ENCODE data around the gene MPP2. TPM values are rescaled to one million over a fixed set of nuclear protein-coding genes. Genes with fewer than 3 reads are reported as not detected.

Gene MPP2
- total RNA-seq, 6 donors from 2014 or later: 0.20 to 2.0 (median 0.74) TPM; not detected in 1

DNA sequence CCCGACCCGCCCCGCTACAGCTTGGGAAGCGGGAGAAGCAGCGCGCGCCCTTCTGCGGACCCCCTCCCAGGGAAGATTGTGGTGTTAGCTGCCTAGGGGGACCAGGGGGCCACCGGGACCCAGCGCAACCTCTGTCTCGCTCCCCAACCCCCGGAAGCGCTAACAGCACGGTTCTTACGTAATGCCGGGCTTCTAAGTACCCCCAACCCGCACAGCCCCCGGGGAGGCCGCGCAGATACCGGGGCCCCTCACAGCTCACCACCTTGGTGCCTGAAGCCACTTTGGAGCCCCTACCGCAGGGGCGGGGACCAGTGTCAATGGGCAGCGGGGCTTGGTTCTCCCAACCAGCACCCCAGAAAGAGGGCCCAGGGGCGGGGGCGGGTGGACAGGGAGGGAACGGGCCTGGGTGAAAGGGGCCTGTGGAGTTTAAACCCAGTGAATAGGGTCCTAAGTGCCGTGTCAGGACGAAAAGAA is 348 bp downstream of the MPP2 start:
- H3K4me1 ChIP-seq: peaks cover 27 to 32% (median 28%) of the 10 kb centered on the region in 4 donors
- H3K36me3 ChIP-seq: no peaks in the 10 kb centered on the region
- DNase-seq (peak in 1 of 2 donors; percentile 72), ATAC-seq (ENCODE audit: low FRiP score in 2 of 2) (peak in 1 of 2 donors; percentile 8)
- H3K9me3 ChIP-seq: no peaks in the 10 kb centered on the region
- H3K27me3 ChIP-seq: peaks cover 0 to 29% (median 14%) of the 10 kb centered on the region in 4 donors
- H3K27ac ChIP-seq: peak overlapping the region; percentile 2 to 78 (median 61)
- 0 to 3% methylated on average over 1 to 19 of the region's 29 CpGs for WGBS, 2 donors
- no peak for TF ChIP-seq POLR2AphosphoS5 (IDR thresholded peaks at IDR 0.05)
- no peak for TF ChIP-seq POLR2A (IDR thresholded peaks at IDR 0.05)
- TF ChIP-seq, protein P1, sequence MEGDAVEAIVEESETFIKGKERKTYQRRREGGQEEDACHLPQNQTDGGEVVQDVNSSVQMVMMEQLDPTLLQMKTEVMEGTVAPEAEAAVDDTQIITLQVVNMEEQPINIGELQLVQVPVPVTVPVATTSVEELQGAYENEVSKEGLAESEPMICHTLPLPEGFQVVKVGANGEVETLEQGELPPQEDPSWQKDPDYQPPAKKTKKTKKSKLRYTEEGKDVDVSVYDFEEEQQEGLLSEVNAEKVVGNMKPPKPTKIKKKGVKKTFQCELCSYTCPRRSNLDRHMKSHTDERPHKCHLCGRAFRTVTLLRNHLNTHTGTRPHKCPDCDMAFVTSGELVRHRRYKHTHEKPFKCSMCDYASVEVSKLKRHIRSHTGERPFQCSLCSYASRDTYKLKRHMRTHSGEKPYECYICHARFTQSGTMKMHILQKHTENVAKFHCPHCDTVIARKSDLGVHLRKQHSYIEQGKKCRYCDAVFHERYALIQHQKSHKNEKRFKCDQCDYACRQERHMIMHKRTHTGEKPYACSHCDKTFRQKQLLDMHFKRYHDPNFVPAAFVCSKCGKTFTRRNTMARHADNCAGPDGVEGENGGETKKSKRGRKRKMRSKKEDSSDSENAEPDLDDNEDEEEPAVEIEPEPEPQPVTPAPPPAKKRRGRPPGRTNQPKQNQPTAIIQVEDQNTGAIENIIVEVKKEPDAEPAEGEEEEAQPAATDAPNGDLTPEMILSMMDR (IDR thresholded peaks at IDR 0.05): no peak
- no peak for TF ChIP-seq EP300 (IDR thresholded peaks at IDR 0.05)
- H3K4me3 ChIP-seq: peak overlapping the region; percentile 13 to 48 (median 44)

GRCh38 chr17:43905985-43906852 is 1.1 kb downstream of the MPP2 start:
- Histone ChIP-seq H3K4me1 (peaks cover 27 to 32% (median 28%) of the 10 kb centered on the region in 4 donors), H3K9me3 (no peaks in the 10 kb centered on the region), H3K4me3 (peak overlapping the region; percentile 13 to 48 (median 44)), H3K27me3 (peaks cover 0 to 29% (median 14%) of the 10 kb centered on the region in 4 donors), H3K36me3 (no peaks in the 10 kb centered on the region), H3K27ac (peak overlapping the region in 2 of 4 donors; percentile 64 to 78)
- ATAC-seq (ENCODE audit: low FRiP score in 2 of 2) (peak; percentile 42 to 81), DNase-seq (peak; percentile 33 to 79)
- TF ChIP-seq, protein P1 (IDR thresholded peaks at IDR 0.05): no peak
- TF ChIP-seq POLR2A (IDR thresholded peaks at IDR 0.05) (no peak), EP300 (IDR thresholded peaks at IDR 0.05) (no peak), POLR2AphosphoS5 (IDR thresholded peaks at IDR 0.05) (no peak)
- 5 to 12% methylated on average over 13 to 31 of the region's 37 CpGs for WGBS, 2 donors

DNA sequence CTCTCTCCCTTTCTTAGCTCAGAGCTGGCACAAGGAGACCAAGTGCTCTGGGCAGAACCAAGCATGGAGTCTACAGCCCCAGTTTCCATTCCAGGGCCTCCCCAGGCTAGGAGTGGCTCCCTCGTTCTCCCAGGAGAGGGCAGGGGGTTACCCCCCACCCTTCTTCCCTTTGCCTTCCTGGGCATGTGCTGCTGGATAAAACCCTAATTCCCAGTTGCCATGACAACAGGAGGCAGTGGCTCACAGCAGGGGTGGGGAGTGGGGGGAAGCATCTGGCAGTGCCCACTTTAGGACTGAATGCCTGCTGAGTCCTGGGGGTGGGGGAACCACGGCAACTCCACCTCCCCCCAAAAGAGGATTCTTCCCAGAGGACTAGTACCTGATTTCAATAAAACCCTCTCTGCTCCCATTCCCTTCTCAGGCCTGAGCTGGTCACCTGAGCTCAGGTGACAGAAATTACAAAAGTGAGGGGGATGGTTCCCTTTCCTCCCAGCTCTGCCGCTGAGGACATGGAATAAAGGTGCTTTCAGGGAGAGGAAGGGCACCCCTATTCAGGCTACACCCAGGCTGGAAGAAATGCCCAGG is 1.8 kb downstream of the MPP2 start:
- H3K4me1 ChIP-seq: peaks cover 31 to 38% (median 32%) of the 10 kb centered on the region in 4 donors
- TF ChIP-seq EP300 (IDR thresholded peaks at IDR 0.05) (no peak), POLR2AphosphoS5 (IDR thresholded peaks at IDR 0.05) (no peak), POLR2A (IDR thresholded peaks at IDR 0.05) (no peak)
- TF ChIP-seq, protein P1 (IDR thresholded peaks at IDR 0.05): no peak
- no peaks in the 10 kb centered on the region for H3K9me3 ChIP-seq
- no peaks in the 10 kb centered on the region for H3K36me3 ChIP-seq
- peaks cover 0 to 29% (median 14%) of the 10 kb centered on the region in 4 donors for H3K27me3 ChIP-seq
- H3K27ac ChIP-seq: no peak overlapping the region
- 42 to 45% methylated on average over 3 of the region's 3 CpGs for WGBS, 2 donors
- no peak for ATAC-seq (ENCODE audit: low FRiP score in 2 of 2)
- H3K4me3 ChIP-seq: peak overlapping the region in 1 of 4 donors; percentile 44
- no peak for DNase-seq

- TF ChIP-seq POLR2AphosphoS5 (IDR thresholded peaks at IDR 0.05): no peak
- TF ChIP-seq, protein P1 (IDR thresholded peaks at IDR 0.05): no peak
- TF ChIP-seq EP300 (IDR thresholded peaks at IDR 0.05): no peak
- ATAC-seq (ENCODE audit: low FRiP score in 2 of 2) (no peak), DNase-seq (no peak)
- Histone ChIP-seq H3K36me3 (no peaks in the 10 kb centered on the region), H3K27ac (no peak overlapping the region), H3K27me3 (peaks cover 0 to 17% (median 8%) of the 10 kb centered on the region in 4 donors), H3K4me1 (peaks cover 23 to 30% (median 25%) of the 10 kb centered on the region in 4 donors), H3K9me3 (no peaks in the 10 kb centered on the region), H3K4me3 (no peak overlapping the region)
- 58 to 85% methylated on average over 2 to 7 of the region's 7 CpGs for WGBS, 2 donors
Measured at GRCh38 chr17:43901861-43902589, 5.3 kb downstream of the MPP2 start.
